GM12878 (cell line): Measurements from ENCODE around the gene RREB1.

Source experiments
- CTCF ChIP-seq, 3 experiments: IDR thresholded peaks in 2 of 3; conservative IDR thresholded peaks in 1 of 3; 2 replicates each; pipeline ENCODE4 v1.5.1; 2011; ENCODE audit warnings: low read depth in 3 of 3, low read length in 3 of 3, mild to moderate bottlenecking in 3 of 3, control low read depth in 2 of 3, moderate library complexity in 2 of 3, inconsistent platforms in 1 of 3, mixed read lengths in 1 of 3; ENCODE audit not compliant: control insufficient read depth in 2 of 3, insufficient read depth in 1 of 3; ENCODE audit errors: extremely low read depth in 1 of 3
- ETV6 ChIP-seq, 2 experiments: fragments of 450-650 bp in 1 of 2; IDR thresholded peaks in 1 of 2; conservative IDR thresholded peaks in 1 of 2; 2 replicates each; pipeline ENCODE4 v1.6.1; 2014; ENCODE audit warnings: antibody characterized with exemption in 1 of 2, borderline replicate concordance in 1 of 2, low read depth in 1 of 2, mild to moderate bottlenecking in 1 of 2, moderate library complexity in 1 of 2
- EZH2 ChIP-seq: IDR thresholded peaks from 2 replicates; pipeline ENCODE4 v1.6.1; 2012; ENCODE audit warnings: low read depth, mild to moderate bottlenecking, control low read depth, inconsistent platforms, low read length, borderline replicate concordance; ENCODE audit not compliant: control insufficient read depth
- GABPA ChIP-seq: IDR thresholded peaks from 2 replicates; pipeline ENCODE4 v1.6.1; 2014; ENCODE audit warnings: antibody characterized with exemption, low read depth, mild to moderate bottlenecking, inconsistent platforms
- HDAC6 ChIP-seq: fragments of 200-600 bp; sonication (generic); IDR thresholded peaks from one replicate; pipeline ENCODE4 v1.8.0; 2017; ENCODE audit warnings: antibody characterized with exemption; ENCODE audit not compliant: unreplicated experiment
- NR2C2 ChIP-seq: IDR thresholded peaks from 2 replicates; pipeline ENCODE4 v1.6.1; 2011; ENCODE audit warnings: borderline replicate concordance, low read depth; ENCODE audit not compliant: control insufficient read depth, insufficient read length
- POLR2A ChIP-seq: IDR thresholded peaks from 2 replicates; pipeline ENCODE4 v1.6.1; 2011; ENCODE audit warnings: low read depth, mild to moderate bottlenecking, low read length
- POLR2AphosphoS5 ChIP-seq: IDR thresholded peaks from 2 replicates; pipeline ENCODE4 v1.6.1; 2011; ENCODE audit warnings: mild to moderate bottlenecking, low read length, inconsistent platforms
- ZNF274 ChIP-seq: IDR thresholded peaks from one replicate; pipeline ENCODE4 v1.8.0; 2011; ENCODE audit not compliant: insufficient read length, insufficient read depth
- TF ChIP-seq, protein P1 (sequence below): IDR thresholded peaks from 2 replicates; pipeline ENCODE4 v1.6.1; 2011; ENCODE audit warnings: low read depth, low read length, improper control_type of control experiment, borderline replicate concordance

- TF ChIP-seq EZH2 (no peak), ETV6 (conservative IDR thresholded peaks at IDR 0.05 in 1 of 2, IDR thresholded peaks at IDR 0.05 in 1 of 2; ENCODE audit: borderline replicate concordance in 1 of 2, low read depth in 1 of 2) (no peak), HDAC6 (no peak), NR2C2 (no peak), CTCF (IDR thresholded peaks at IDR 0.05 in 2 of 3, conservative IDR thresholded peaks at IDR 0.05 in 1 of 3; ENCODE audit: control insufficient read depth in 2 of 3, extremely low read depth in 1 of 3, insufficient read depth in 1 of 3, low read depth in 3 of 3, low read length in 3 of 3) (no peak), POLR2A (no peak), GABPA (no peak), ZNF274 (no peak), POLR2AphosphoS5 (no peak)
- TF ChIP-seq, protein P1, sequence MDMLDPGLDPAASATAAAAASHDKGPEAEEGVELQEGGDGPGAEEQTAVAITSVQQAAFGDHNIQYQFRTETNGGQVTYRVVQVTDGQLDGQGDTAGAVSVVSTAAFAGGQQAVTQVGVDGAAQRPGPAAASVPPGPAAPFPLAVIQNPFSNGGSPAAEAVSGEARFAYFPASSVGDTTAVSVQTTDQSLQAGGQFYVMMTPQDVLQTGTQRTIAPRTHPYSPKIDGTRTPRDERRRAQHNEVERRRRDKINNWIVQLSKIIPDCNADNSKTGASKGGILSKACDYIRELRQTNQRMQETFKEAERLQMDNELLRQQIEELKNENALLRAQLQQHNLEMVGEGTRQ, result no peak
These were observed 91.4 kb downstream of the RREB1 start for GRCh38 chr6:7198833-7199800.
